GM20000 (cell line): ENCODE data around the gene GNE.

Experiments used
- DNase-seq: peaks from one replicate; pipeline ENCODE4 v3.0.0; 2012; ENCODE audit warnings: low spot score
- TF ChIP-seq, protein P1 (sequence below): IDR thresholded peaks from 2 replicates; pipeline ENCODE4 v1.5.1; 2012; ENCODE audit warnings: mild to moderate bottlenecking, control low read depth; ENCODE audit errors: extremely low read depth, missing control alignments

GNE gene

DNA sequence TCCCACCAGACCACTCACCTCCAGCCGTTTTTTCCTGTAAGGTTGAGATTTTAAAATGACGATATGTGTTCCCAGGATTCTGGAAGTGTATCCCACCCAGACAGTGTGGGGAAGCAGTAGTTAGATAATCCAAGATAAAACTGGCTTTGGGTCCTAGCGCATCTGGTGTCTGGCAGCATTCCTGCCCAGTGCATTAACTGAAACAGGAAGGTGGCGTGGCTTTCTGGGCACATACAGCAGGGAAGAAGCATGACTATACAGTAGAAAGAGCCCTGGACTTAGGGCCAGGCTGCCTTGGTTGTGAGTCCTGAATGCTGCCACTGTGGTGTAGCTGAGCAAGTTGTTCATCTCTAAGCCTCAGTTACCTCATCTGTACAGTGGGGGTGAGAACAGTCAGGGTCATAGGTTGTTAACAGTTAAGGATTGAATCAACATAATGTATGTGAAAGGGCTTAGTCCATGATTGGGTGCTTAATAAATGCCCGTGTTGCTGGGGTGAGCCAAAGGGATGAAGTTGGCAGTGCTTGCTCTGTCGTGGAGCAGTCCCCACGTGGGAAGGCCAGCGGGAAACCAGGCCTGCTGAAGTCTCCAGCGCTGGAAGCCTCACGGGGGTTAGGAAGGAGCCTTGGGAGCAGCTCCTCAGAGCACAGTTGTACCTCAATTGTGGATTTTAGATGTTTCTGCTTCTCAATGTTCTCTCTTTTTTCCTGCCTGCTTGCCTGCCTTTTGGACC, 49.6 kb downstream of the GNE start:
- no peak for DNase-seq

DNA sequence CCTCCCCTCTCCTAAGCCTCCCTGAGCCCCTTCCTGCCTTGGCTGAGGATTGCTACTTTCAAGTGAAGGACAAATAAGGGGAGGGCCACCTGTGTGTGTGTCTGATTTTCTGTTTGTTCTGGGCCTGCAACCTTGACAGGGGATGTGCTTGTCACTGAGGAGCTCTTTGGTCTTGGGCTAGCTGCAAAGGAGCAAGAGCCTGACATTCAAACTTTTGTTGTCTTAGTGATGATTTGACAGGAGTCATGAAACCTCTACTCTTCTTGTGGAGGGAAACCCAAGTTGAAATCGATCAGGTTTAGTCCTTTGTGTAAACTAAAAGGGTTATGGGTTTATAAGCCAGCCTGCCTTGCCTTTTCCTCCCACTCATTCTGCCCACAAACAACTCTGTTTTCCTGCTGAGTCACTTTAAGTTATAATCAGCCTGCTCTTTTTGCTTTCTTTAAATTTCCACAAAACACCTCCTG, 50.7 kb downstream of the GNE start:
- no peak for DNase-seq
- TF ChIP-seq, protein P1, sequence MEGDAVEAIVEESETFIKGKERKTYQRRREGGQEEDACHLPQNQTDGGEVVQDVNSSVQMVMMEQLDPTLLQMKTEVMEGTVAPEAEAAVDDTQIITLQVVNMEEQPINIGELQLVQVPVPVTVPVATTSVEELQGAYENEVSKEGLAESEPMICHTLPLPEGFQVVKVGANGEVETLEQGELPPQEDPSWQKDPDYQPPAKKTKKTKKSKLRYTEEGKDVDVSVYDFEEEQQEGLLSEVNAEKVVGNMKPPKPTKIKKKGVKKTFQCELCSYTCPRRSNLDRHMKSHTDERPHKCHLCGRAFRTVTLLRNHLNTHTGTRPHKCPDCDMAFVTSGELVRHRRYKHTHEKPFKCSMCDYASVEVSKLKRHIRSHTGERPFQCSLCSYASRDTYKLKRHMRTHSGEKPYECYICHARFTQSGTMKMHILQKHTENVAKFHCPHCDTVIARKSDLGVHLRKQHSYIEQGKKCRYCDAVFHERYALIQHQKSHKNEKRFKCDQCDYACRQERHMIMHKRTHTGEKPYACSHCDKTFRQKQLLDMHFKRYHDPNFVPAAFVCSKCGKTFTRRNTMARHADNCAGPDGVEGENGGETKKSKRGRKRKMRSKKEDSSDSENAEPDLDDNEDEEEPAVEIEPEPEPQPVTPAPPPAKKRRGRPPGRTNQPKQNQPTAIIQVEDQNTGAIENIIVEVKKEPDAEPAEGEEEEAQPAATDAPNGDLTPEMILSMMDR, result no peak

More for the DNA sequence above, 49.6 kb downstream of the GNE start:
- TF ChIP-seq, protein P1, result no peak

DNA sequence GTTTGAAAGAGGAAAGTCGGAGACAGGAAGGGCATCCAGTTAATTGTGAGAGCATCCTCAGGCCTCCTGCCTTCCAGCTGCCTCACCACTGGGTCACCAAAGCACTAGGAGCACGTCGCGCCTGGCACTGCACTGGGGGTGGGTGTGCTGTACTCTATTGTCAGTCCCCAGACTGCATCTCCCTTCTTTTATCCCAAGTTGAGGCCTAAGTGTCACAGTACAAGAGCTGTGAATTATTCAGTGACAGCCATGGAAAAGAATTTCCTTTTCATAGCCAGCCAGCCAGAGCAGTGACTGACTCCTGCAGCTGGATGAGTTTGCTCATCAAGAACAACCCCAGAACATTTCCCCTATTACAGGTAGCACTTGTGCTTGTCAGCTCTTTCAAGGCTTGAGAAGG, 51.2 kb downstream of the GNE start:
- no peak for DNase-seq
- TF ChIP-seq, protein P1, result no peak

DNA sequence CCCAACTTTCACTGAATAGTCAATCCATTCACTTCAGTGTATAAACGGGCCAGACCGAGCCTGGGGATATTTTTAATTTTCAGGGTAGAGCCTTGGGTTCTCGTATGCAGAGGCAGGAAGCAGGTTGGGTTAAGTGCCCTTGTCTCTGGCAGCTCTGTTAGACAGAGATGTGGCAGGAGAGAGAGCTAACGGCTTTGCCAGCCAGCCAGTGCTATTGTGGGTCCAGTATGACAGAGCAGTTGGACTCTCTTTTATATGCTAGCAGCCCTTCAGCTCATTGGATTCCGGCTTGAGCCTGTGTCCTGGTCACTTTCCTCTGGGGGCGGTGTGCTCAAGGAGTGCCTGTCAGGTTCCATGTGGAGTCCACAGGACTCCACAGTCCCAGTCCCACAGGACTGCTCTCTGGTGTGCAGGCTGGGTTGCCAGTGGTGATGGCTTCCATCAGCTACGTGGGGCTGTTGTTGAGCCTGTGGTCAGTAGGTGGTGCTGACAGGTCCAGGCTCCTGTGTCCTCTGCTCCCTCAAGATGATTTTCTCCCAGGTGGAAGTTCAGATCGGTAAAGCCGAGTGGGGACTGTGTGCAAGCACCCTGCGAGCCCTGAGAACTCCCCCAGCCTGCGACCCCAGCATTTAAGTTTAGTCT, 53.2 kb downstream of the GNE start:
- TF ChIP-seq, protein P1, result no peak
- DNase-seq, result no peak

DNA sequence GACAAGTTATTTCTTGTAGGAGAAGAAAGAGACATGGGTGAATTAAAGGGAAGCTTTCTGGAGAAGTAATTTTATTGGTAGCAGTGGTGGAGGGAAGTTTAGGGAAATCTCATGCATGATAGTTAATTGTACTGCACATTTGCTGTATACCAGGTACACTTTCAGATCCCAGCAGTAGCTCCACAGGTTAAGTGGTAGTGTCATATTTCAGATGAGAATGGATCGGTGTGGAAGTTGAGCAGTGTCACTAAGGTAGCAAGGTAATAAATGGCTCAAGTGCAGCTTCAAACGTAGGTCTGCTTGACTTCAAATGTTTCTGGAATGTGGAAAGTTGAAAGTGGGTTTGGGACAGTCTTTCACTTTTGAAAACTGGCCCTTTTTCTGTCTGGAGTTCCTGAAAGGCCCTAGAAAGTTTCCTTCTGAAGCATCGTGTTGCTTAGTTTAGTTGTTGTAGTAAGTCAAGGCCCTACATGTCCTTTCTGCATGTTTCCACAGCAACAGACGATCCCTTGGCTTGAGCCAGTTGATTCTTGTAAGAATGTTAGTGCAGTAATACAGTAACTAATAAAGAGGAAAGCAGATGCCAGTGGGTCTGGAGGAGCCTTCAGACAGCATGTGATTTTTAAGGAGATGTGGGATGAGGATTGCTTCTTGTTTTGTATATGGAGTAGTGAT, 63.8 kb downstream of the GNE start:
- TF ChIP-seq, protein P1, result no peak
- DNase-seq, result no peak

DNA sequence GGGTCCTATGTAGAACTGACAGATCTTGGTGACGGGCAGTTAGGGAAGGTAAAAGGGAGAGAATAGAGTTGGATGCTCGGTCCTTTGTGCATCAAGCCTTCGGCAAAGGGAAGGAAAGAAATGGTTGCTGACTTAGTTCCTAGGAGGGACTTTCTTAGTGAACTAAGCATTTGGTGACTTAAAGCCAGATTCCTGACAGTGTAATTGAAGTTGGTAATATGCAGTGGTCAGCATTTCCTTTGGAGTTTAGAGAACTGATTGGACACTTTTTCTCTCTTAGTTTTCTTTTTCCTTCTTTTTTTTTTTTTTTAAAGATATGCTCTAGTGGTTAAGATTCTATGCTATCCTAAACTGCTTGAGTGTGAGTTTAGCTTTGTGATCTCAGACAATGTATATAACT, 65.2 kb downstream of the GNE start:
- no peak for DNase-seq
- TF ChIP-seq, protein P1, result no peak

DNA sequence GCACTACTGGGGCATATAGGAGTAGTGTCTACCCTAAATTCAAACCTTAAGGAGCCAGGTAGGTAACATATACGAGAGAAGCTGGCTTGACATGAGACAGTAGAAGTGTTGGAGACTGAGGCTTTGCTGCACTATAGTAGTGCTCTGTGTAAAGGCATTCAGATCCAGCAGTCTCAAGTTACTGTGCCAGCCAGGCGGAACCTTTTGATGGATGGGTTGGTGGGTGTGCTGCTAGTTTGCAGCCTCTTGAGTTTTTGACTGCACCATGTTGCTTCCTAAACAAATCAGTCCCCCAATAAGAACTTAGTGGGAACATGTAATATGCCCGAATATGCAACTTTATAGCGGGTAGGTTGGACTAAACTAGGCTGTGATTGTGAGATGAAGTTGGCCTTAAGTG, 66.1 kb downstream of the GNE start:
- TF ChIP-seq, protein P1, result no peak
- DNase-seq, result no peak
